GM04503 (cell line): ENCODE measurements around the gene AQP3.
"Not testable (repeated sequence)": the region's sequence is repeated elsewhere in the genome, so short reads cannot be mapped to it uniquely, and the experiment has no call there.

Experiments used
- DNase-seq: peaks from one replicate; pipeline ENCODE4 v3.0.0-alpha.2; 2012; ENCODE audit warnings: low read depth

Gene AQP3

GRCh38 chr9:33440204-33440603 is 7.2 kb downstream of the AQP3 start:
- DNase-seq: no peak

DNA sequence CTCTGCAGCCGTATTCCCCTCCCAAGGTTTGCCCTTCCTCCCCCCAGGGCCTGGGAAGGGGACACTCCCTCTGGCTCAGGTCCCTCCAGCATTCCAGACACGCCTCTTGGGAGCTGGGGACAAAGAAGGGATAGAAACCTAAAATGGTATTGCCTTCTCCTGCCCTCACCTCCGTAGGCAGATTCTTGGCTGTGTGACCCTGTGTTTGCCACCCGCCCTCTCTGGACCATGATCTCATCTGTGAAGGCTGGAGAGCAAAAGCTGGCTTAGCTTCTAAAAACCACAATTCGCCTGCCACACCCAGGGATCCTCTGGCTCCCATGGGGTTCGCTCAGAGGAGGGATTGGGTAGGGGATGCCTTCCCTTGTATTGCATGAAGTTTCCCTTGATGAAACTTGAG is 7.7 kb downstream of the AQP3 start:
- DNase-seq: no peak

- no peak for DNase-seq
Measured at GRCh38 chr9:33438926-33439680, 8.3 kb downstream of the AQP3 start.

DNA sequence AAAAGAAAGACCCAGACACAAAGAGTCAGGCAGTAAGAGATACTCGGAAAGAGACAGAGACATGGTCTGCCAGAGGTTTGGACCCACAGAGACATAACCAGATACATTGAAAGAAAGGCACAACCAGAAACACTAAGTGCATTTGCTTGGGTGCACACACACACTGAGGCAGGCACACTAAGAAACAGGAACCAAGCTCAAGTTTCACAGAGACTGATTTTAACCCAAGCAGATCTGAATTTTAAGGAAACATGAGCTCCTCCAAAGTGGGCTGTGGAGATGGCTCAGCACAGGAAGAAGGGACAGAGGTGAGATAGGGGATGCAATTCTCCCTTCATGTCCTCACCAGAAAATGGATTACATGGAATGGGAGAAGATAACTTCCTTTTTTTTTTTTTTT is 9.5 kb downstream of the AQP3 start:
- no peak for DNase-seq

DNA sequence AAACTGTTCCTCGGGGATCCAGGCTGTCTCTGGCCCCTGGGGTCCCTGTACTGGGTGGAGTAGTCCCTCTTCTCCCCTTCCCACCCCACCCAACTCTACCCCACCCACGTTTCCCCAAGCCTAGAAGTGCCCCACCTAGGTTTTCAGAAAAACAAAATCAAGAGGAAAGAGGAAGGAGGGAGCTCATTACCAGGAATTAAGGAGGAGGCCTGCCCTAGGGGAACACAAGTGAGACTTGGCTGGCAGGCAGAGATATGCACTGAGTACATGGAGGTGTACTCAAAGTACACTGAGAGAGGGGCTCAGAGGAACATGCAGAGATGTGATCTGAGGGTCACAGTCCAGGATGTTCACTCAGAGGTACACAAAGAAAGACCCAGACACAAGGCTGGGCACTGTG is 10.2 kb downstream of the AQP3 start:
- DNase-seq: no peak

- no peak for DNase-seq
Measured at GRCh38 chr9:33436445-33436844, 10.9 kb downstream of the AQP3 start.

- DNase-seq: no peak
Measured at GRCh38 chr9:33435821-33436277, 11.5 kb downstream of the AQP3 start.

DNA sequence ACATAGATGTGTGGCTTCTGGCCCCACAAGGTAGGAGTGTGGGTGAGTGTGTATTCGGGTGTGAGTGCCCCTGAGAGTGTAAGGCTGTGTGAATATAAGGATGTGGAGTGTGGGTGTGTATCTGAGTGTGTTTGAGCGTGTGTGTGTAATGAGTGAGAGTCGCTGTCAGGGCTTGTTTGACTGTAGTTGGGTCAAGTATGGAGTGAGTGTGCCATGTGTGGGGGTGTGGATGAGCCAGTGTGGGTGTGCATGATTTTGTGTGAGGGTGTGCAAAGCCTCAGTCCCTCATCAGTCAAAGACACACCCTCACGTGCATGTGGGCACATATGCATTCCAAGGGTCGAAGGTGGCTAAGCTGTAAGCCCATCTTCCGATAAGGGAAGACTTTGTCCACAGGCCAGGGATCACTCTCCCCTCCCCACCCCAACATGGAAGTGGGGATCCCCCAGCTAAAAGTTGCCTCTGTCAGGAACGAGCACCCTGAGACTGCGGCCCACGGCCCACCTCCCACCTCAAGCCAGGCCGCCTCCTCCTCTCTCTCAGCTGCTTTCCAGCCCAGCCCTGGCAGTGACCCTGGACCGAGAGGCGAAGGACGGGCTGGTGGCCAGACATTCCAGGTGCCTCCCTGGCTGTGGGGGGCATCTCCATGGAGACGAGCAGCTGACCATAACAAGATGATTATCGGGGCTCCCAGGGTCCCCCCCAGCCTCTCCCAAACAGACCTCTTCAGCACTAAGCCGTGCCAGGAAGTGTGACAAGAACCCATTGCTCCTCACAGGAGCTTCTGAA is 12.9 kb downstream of the AQP3 start:
- DNase-seq: no peak

DNA sequence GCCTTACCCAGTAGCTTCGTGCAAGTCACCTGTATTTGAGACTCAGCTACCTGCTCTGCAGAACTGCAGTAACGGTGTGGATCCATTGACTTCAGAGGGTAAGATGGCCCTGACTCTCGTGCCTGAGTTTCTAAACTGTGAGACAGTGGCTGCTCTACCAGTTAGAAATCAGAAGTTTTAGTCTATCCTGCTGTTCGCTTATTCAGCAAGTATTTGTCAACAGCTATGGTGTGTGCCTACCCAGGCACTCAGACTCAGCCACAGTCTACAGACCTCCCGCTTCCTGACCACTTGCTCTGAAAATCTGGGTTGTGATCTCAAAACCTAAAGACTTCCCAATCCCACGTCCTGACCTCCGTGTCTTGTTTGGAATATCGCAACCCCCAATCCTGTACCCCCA is 13.5 kb downstream of the AQP3 start:
- DNase-seq: no peak

DNA sequence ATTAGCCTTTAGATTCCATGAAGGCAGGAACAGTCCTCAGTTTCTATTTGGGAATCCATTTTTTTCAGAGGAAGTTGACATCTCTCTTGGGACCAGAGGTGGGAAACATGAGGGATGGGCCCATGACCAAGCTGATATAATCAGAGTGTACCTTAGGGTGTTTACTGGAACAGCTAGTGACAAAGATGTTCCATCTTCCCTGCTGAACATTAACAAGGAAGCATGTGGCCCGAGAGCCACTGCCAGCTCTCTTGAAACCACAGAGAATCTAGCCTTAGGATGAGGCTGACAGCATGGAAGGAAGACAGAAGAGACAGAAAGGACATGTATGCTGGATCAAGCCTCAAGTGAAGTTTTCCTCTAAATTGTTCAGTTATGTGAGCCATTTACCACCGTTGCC is 16.0 kb downstream of the AQP3 start:
- no peak for DNase-seq

DNA sequence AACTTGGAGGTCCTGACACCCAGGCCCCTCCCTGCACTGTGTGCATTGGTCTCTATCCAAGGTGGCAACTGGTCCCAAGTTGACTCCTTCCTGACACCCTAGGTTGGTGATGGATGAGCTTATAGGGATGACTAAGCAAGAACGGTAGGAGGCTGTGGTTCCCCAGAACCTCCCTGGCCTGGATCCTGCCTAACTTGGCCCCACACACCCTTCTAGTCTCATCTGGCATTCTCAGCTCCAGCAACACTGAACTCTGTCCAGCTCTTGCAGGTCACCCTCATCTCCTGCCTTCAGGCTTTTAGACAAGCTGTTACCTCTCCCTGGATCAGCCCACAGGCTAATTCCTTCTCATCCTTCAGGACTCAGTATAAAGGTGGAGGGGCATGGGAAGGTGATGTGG is 16.5 kb downstream of the AQP3 start:
- peak; percentile 18 for DNase-seq

DNA sequence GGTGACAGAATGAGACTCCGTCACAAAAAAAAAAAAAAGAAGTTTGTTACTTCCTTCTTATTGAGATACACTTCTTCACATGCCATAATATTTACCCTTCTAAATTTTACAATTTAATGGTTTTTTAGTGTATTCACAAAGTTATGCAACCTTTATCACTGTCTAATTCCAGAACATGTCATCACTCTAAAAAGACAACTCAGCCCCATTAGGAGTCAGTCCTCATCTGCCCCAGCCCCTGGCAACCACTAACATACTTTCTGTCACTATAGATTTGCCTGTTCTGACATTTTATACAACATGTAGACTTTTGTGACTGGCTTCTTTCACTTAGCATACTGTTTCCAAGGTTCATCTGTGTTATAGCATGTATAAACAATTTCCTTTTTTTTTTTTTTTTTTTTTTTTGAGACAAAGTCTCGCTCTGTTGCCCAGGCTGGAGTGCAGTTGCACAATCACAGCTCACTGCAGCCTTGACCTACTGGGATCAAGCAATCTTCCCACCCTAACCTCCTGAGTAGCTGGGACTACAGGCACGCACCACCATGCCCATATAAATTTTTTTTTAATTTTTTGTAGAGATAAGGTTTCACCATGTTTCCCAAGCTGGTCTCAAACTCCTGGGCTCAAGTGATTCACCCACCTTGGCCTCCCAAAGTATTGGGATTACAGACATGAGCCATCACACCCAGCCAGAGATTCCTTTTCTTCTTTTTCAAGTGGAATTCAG is 18.0 kb downstream of the AQP3 start:
- DNase-seq: no peak

DNA sequence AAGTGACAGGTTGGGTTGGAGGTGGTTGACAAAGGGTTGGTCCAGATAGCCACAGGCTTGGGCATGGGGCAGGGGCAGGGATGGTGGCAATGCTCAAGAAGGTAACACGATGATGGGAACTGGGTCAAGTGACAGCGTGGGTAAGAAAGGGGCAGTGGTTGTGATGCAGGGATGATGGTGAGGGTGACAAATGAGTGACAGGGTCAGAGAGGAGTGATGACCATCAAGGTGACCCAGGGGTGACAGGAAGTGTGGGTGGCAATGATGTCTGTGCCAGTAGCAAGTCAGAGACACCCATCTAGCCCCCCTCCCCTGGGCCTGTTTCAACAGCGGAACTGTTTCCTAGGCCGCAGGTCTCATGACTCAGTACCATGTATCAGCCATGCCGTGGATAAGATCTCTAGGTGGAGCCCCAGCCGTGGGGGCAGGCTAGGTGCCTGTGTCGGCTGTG is 20.5 kb downstream of the AQP3 start:
- DNase-seq: no peak

- DNase-seq: peak; percentile 12
Measured at GRCh38 chr9:33425128-33425533, 22.3 kb downstream of the AQP3 start.

GRCh38 chr9:33424492-33424891 is 22.9 kb downstream of the AQP3 start:
- DNase-seq: not testable (repeated sequence)

GRCh38 chr9:33424043-33424442 is 23.4 kb downstream of the AQP3 start:
- not testable (repeated sequence) for DNase-seq

- DNase-seq: no peak
Measured at GRCh38 chr9:33419708-33420303, 27.6 kb downstream of the AQP3 start.

DNA sequence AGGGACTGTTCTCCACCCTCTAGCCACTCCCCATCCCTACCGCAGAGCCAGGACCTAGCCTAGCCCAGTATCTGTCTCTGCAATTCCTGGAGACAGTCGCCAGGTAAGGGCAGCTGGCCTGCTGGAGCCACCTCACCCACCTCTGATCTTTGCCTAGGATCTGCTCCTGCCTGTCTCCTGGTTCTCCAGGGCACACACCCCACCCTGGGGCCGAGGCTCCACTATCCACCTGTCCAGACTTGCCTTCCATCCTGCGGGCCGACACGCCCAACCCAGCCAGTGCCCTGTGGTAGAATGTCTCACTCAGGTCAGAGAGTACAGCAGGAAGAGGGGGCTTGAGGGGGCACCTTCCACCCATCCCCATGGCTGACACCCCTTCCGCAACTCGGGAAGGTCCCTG is 29.3 kb downstream of the AQP3 start:
- DNase-seq: no peak

DNA sequence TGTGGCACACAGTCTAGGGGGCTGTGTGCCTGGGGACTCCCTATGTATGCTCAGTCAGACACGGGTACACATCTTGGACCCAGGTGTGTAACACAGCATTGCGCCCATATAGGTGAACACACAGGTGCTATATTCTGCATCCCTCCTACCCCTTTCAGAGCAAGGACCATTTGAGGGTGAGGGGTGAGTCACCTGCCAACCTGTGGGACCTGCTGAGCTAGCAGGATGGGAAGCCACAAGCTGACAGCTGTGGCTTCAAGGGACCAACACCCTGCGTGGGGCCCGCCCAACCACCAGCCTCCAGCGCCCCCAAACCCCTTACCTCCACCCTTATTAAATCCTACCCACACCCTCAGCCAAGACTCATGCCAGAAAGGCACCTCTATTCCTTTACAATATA is 30.4 kb downstream of the AQP3 start:
- DNase-seq: no peak

DNA sequence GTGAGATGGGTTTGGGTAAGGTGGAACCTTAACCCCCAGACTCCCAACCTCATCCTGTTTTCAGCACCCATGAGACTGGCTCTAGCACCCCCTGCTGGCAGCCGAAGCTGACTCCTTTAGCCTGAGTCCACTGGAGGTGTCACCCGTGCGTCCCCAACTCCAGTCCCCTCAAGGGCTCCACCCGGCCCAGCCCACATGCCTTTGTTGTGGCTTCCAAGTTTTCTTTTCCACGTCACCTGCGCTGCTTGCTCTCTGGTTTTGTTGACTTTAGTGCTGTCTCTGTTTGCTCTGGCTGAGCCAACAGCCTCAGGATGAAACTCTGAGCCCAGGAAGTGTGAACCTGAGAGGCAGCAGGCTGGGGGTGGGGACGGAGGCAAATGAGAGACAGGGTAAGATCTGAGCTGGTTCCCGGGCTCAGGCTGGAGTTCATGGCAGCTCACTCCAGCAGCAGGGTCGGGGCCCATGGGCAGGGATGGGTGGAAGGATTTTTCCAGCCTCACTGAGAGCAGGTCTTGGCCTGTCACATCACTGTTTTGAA is 31.8 kb downstream of the AQP3 start:
- no peak for DNase-seq

GRCh38 chr9:33414889-33415500 is 32.4 kb downstream of the AQP3 start:
- DNase-seq: no peak

GRCh38 chr9:33414268-33414667 is 33.1 kb downstream of the AQP3 start:
- DNase-seq: no peak
